RWPE2 (cell line): Measurements from ENCODE around the gene SLIT3.

ENCODE experiments used
- ATAC-seq: fragments of 200-7000 bp; cut with Tn5 transposase; 3 replicates; pipeline ENCODE4 v1.9.1; 2021; ENCODE audit warnings: low read depth
- DNase-seq: peaks from one replicate; pipeline ENCODE4 v3.0.0-alpha.2; 2020; ENCODE audit warnings: low spot score
- H3K27ac ChIP-seq: fragments of 450-650 bp; 2 replicates; pipeline ENCODE4 v1.5.1; 2017; ENCODE audit warnings: mild to moderate bottlenecking; ENCODE audit not compliant: poor library complexity, severe bottlenecking
- H3K27me3 ChIP-seq: fragments of 250-450 bp; sonication (Bioruptor Pico); 2 replicates; pipeline ENCODE4 v1.5.1; 2021; ENCODE audit warnings: mild to moderate bottlenecking, moderate library complexity; ENCODE audit not compliant: insufficient read depth, poor library complexity, severe bottlenecking
- H3K36me3 ChIP-seq: fragments of 250-450 bp; sonication (Bioruptor Pico); 2 replicates; pipeline ENCODE4 v1.5.1; 2020; ENCODE audit warnings: low read depth, mild to moderate bottlenecking, moderate library complexity
- H3K4me1 ChIP-seq: fragments of 250-450 bp; sonication (Bioruptor Pico); 2 replicates; pipeline ENCODE4 v1.5.1; 2021; ENCODE audit warnings: mild to moderate bottlenecking, moderate library complexity; ENCODE audit not compliant: insufficient read depth, poor library complexity, severe bottlenecking
- H3K4me3 ChIP-seq: fragments of 250-450 bp; sonication (Bioruptor Pico); 2 replicates; pipeline ENCODE4 v1.5.1; 2021; ENCODE audit warnings: mild to moderate bottlenecking, moderate library complexity; ENCODE audit not compliant: severe bottlenecking
- H3K9me3 ChIP-seq: fragments of 250-450 bp; sonication (Bioruptor Pico); 2 replicates; pipeline ENCODE4 v1.5.1; 2021; ENCODE audit warnings: mild to moderate bottlenecking, moderate library complexity; ENCODE audit not compliant: severe bottlenecking
- CTCF ChIP-seq: fragments of 450-650 bp; IDR thresholded peaks from one replicate; pipeline ENCODE4 v1.5.1; 2017; ENCODE audit warnings: mild to moderate bottlenecking, moderate library complexity; ENCODE audit not compliant: poor library complexity, severe bottlenecking

The SLIT3 gene

DNA sequence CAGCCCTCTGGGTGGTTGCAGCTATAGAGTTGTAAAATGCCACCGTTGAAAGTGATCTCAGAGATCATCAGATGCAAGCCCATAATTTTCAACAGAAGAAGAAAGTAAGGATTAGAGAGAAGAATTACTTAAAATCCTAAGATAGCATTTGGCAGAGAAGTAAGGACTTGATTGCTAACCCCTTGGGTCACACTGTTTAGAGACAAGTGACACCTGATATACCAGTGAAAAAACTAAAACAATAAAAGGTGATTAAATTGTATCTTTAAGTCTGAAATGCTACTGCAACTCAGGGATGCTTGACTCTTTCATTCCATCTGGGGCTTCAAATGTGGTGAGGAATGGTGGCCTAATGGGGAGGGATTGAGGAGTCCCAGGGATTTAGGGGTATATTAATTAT lies 440.9 kb downstream of the SLIT3 start:
- DNase-seq = no peak
- Histone ChIP-seq H3K9me3 (no peaks in the 10 kb centered on the region), H3K4me1 (no peaks in the 10 kb centered on the region), H3K27me3 (no peaks in the 10 kb centered on the region), H3K4me3 (no peak overlapping the region), H3K27ac (no peak overlapping the region), H3K36me3 (no peaks in the 10 kb centered on the region)
- no peak for TF ChIP-seq CTCF
- ATAC-seq = no peak

DNA sequence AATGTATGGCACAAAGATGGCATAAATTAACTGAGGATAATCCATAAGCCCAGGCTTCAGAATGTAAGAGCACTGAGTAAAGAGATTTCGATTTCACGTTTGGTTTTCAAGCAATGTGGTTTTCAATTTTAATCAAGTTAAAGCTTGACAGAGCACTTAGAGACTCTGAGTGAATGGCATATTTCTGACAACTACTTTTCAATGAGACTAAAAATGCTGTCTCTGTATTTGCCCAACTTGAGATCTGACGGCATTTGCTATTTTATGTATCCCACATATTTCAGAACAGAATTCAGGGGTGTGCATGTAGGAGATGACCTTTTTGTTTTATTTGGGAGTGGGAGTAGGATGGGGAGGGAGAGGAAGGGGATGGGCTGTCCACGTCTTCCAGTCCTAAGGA lies 441.5 kb downstream of the SLIT3 start:
- TF ChIP-seq CTCF = no peak
- Histone ChIP-seq H3K27ac (no peak overlapping the region), H3K9me3 (no peaks in the 10 kb centered on the region), H3K4me3 (no peak overlapping the region), H3K36me3 (no peaks in the 10 kb centered on the region), H3K27me3 (no peaks in the 10 kb centered on the region), H3K4me1 (no peaks in the 10 kb centered on the region)
- no peak for ATAC-seq
- no peak for DNase-seq

DNA sequence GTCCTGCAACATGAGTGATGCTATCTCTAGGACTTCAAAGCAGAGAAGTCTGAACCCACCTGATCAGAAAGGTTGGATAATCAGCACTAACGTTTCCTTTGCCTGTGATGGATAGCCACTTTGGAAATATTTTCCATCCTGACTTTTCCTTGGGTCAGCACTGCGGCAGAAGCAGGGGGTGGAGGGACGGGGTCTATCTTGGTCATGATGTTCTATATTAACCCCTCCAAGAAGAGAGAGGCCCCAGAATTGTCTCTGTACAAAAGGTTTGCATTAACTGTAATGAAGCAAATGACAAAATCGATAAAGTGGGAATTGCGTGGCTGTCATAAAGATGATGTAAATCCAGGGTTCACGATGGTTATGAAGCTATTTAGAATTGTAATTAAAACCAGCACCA lies 441.9 kb downstream of the SLIT3 start:
- ATAC-seq (no peak), DNase-seq (no peak)
- H3K27me3 ChIP-seq = no peaks in the 10 kb centered on the region
- H3K4me1 ChIP-seq = no peaks in the 10 kb centered on the region
- H3K36me3 ChIP-seq = no peaks in the 10 kb centered on the region
- no peak for TF ChIP-seq CTCF
- H3K27ac ChIP-seq = no peak overlapping the region
- no peak overlapping the region for H3K4me3 ChIP-seq
- no peaks in the 10 kb centered on the region for H3K9me3 ChIP-seq

GRCh38 chr5:168858371-168858770 lies 442.6 kb downstream of the SLIT3 start:
- H3K27ac ChIP-seq = no peak overlapping the region
- ATAC-seq (no peak), DNase-seq (no peak)
- no peaks in the 10 kb centered on the region for H3K27me3 ChIP-seq
- TF ChIP-seq CTCF = no peak
- no peak overlapping the region for H3K4me3 ChIP-seq
- no peaks in the 10 kb centered on the region for H3K9me3 ChIP-seq
- H3K36me3 ChIP-seq = no peaks in the 10 kb centered on the region
- H3K4me1 ChIP-seq = no peaks in the 10 kb centered on the region

DNA sequence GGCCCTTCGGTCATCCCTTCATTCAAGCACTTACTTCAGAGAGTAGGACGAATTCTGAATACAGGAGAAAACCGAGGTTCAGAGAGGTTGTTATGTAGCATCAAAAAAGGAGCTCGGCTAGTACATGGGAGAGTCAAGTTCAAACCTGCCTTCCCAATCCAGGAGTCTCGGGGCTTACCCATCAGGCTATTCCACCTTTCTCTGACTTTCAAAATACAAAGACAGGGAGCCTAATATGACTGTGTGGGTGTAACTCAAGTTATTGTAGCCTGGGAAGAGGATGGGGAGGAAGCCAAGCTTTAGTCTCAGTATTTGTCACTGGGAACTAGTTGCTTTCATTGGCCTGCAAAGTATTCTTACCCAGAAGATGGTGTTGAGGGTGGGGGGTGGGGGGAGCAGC lies 447.0 kb downstream of the SLIT3 start:
- Histone ChIP-seq H3K4me1 (no peaks in the 10 kb centered on the region), H3K9me3 (no peaks in the 10 kb centered on the region), H3K4me3 (no peak overlapping the region), H3K36me3 (no peaks in the 10 kb centered on the region), H3K27me3 (no peaks in the 10 kb centered on the region), H3K27ac (no peak overlapping the region)
- TF ChIP-seq CTCF = no peak
- ATAC-seq (no peak), DNase-seq (no peak)
